HEK293 (cell line): ENCODE measurements around the gene FAM174B.

Source experiments
- CTCF ChIA-PET: fragments of 350-600 bp; formaldehyde crosslinking; extraction: SDS; loops from one replicate; lab custom pipeline; 2021; ENCODE audit warnings: antibody characterized with exemption; lab: Yijun Ruan, JAX
- POLR2A ChIA-PET: fragments of 300-600 bp; formaldehyde crosslinking; extraction: SDS; loops from one replicate; lab custom pipeline; 2020; ENCODE audit warnings: antibody characterized with exemption, inconsistent platforms; lab: Yijun Ruan, JAX
- H3K27ac ChIP-seq: fragments of 200-500 bp; sonication (Bioruptor generic); 2 replicates; pipeline ENCODE4 v1.5.1; 2014; ENCODE audit warnings: low read depth, low read length, control low read depth, inconsistent platforms; ENCODE audit errors: extremely low read depth
- H3K36me3 ChIP-seq, 2 experiments: fragments of 200-500 bp in 1 of 2; sonication (Bioruptor generic) in 1 of 2; 1 replicate in 1 of 2; 2 replicates in 1 of 2; pipeline ENCODE4 v1.5.1; 2014 to 2017; ENCODE audit warnings: inconsistent platforms in 2 of 2, low read length in 2 of 2; ENCODE audit not compliant: control insufficient read depth in 2 of 2, insufficient read depth in 1 of 2
- H3K4me1 ChIP-seq: fragments of 200-500 bp; sonication (Bioruptor generic); 2 replicates; pipeline ENCODE4 v1.5.1; 2014; ENCODE audit warnings: mild to moderate bottlenecking, low read length, inconsistent platforms; ENCODE audit not compliant: control insufficient read depth, insufficient read depth
- H3K4me3 ChIP-seq: 2 replicates; pipeline ENCODE4 v1.5.1; 2011; ENCODE audit warnings: low read depth, mild to moderate bottlenecking, control low read depth, low read length, moderate library complexity
- H3K9me3 ChIP-seq: fragments of 200-500 bp; sonication (Bioruptor generic); 2 replicates; pipeline ENCODE4 v1.5.1; 2014; ENCODE audit warnings: low read depth, low read length, inconsistent platforms; ENCODE audit not compliant: control insufficient read depth, insufficient read depth
- BCL11B ChIP-seq: fragments of 450-650 bp; formaldehyde crosslinking; IDR thresholded peaks from 2 replicates; pipeline ENCODE4 v1.5.1; 2016; ENCODE audit warnings: low read depth, missing biosample characterization, missing genetic modification characterization
- HOXA7 ChIP-seq: sonication (generic); formaldehyde crosslinking; IDR thresholded peaks from 2 replicates; pipeline ENCODE4 v1.8.1; 2022; ENCODE audit warnings: missing genetic modification reagents, borderline replicate concordance
- HOXD13 ChIP-seq: sonication (generic); formaldehyde crosslinking; IDR thresholded peaks from 2 replicates; pipeline ENCODE4 v1.8.0; 2022; ENCODE audit warnings: missing genetic modification reagents, borderline replicate concordance
- OVOL3 ChIP-seq: fragments of 450-650 bp; formaldehyde crosslinking; IDR thresholded peaks from 2 replicates; pipeline ENCODE4 v1.5.1; 2016; ENCODE audit warnings: missing biosample characterization, missing genetic modification characterization
- PRDM1 ChIP-seq: fragments of 450-650 bp; formaldehyde crosslinking; IDR thresholded peaks from 2 replicates; pipeline ENCODE4; 2016; ENCODE audit warnings: missing biosample characterization, missing genetic modification characterization
- PRDM10 ChIP-seq: fragments of 450-650 bp; formaldehyde crosslinking; IDR thresholded peaks from 2 replicates; pipeline ENCODE4 v1.5.1; 2016; ENCODE audit warnings: missing biosample characterization, missing genetic modification characterization
- SCRT2 ChIP-seq: fragments of 450-650 bp; formaldehyde crosslinking; IDR thresholded peaks from 2 replicates; pipeline ENCODE4 v1.5.1; 2016; ENCODE audit warnings: missing biosample characterization, missing genetic modification characterization
- WT1 ChIP-seq: fragments of 450-650 bp; formaldehyde crosslinking; IDR thresholded peaks from 2 replicates; pipeline ENCODE4 v1.5.1; 2016; ENCODE audit warnings: missing biosample characterization, missing genetic modification characterization
- ZNF132 ChIP-seq: fragments of 450-650 bp; formaldehyde crosslinking; IDR thresholded peaks from 2 replicates; pipeline ENCODE4 v1.5.1; 2017; ENCODE audit warnings: missing biosample characterization, missing genetic modification characterization, borderline replicate concordance
- ZNF341 ChIP-seq: fragments of 450-650 bp; formaldehyde crosslinking; IDR thresholded peaks from 2 replicates; pipeline ENCODE4; 2016; ENCODE audit warnings: low read depth, missing biosample characterization, missing genetic modification characterization
- ZNF350 ChIP-seq: fragments of 450-650 bp; formaldehyde crosslinking; IDR thresholded peaks from 2 replicates; pipeline ENCODE4 v1.5.0; 2017; ENCODE audit warnings: missing biosample characterization, mild to moderate bottlenecking, missing genetic modification characterization
- ZNF398 ChIP-seq: fragments of 450-650 bp; formaldehyde crosslinking; IDR thresholded peaks from 2 replicates; pipeline ENCODE4 v1.5.1; 2017; ENCODE audit warnings: missing biosample characterization, missing genetic modification characterization
- ZNF501 ChIP-seq: fragments of 450-650 bp; formaldehyde crosslinking; IDR thresholded peaks from 2 replicates; pipeline ENCODE4 v1.5.1; 2016; ENCODE audit warnings: missing biosample characterization, missing genetic modification characterization
- ZNF580 ChIP-seq: fragments of 450-650 bp; formaldehyde crosslinking; IDR thresholded peaks from 2 replicates; pipeline ENCODE4 v1.5.1; 2016; ENCODE audit warnings: missing biosample characterization, missing genetic modification characterization
- ZNF658 ChIP-seq: fragments of 450-650 bp; formaldehyde crosslinking; IDR thresholded peaks from 2 replicates; pipeline ENCODE4; 2016; ENCODE audit warnings: missing biosample characterization, missing genetic modification characterization
- ZNF785 ChIP-seq: fragments of 450-650 bp; formaldehyde crosslinking; IDR thresholded peaks from 2 replicates; pipeline ENCODE4 v1.5.1; 2016; ENCODE audit warnings: missing biosample characterization, missing genetic modification characterization
- ZXDB ChIP-seq: fragments of 450-650 bp; formaldehyde crosslinking; IDR thresholded peaks from 2 replicates; pipeline ENCODE4 v1.5.1; 2016; ENCODE audit warnings: missing biosample characterization, missing genetic modification characterization
- TF ChIP-seq, protein P1 (sequence below): fragments of 450-650 bp; formaldehyde crosslinking; IDR thresholded peaks from 2 replicates; pipeline ENCODE4 v1.5.1; 2016; ENCODE audit warnings: missing biosample characterization, missing genetic modification characterization

The FAM174B gene

DNA sequence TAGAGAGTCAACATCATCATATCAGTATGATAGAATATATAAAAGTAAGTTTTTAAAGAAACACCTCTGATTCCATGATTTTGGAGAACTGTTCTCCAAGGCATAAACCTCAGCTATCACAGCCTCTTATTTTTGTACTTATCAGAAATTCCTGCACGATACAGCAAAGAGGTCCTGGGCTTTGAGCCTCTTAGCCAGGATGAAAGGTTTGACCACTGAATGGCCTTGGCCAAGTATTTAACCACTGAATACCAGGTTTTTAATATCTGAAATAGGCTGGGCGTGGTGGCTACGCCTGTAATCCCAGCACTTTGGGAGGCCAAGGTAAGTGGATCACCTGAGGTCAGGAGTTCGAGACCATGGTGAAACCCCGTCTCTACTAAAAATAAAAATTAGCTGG lies 1.9 kb upstream of the FAM174B start (continued):
- no peak for TF ChIP-seq HOXD13 (CRISPR knock-in tag)
- TF ChIP-seq OVOL3 (tag by site-specific recombination) = no peak
- TF ChIP-seq ZNF785 (tag by site-specific recombination) = no peak
- no peak for TF ChIP-seq WT1

- H3K36me3 ChIP-seq = peaks cover 0 to 8% of the 10 kb centered on the region in 2 experiments; a peak in 1 of 3 replicates
- no peak for TF ChIP-seq ZNF132 (tag by site-specific recombination)
- no peak for TF ChIP-seq BCL11B (tag by site-specific recombination)
- no peak for TF ChIP-seq ZNF350 (tag by site-specific recombination)
- no peak for TF ChIP-seq HOXA7 (CRISPR knock-in tag)
- no peak for TF ChIP-seq PRDM10 (tag by site-specific recombination)
- TF ChIP-seq, protein P1, sequence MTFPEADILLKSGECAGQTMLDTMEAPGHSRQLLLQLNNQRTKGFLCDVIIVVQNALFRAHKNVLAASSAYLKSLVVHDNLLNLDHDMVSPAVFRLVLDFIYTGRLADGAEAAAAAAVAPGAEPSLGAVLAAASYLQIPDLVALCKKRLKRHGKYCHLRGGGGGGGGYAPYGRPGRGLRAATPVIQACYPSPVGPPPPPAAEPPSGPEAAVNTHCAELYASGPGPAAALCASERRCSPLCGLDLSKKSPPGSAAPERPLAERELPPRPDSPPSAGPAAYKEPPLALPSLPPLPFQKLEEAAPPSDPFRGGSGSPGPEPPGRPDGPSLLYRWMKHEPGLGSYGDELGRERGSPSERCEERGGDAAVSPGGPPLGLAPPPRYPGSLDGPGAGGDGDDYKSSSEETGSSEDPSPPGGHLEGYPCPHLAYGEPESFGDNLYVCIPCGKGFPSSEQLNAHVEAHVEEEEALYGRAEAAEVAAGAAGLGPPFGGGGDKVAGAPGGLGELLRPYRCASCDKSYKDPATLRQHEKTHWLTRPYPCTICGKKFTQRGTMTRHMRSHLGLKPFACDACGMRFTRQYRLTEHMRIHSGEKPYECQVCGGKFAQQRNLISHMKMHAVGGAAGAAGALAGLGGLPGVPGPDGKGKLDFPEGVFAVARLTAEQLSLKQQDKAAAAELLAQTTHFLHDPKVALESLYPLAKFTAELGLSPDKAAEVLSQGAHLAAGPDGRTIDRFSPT (tag by site-specific recombination) = no peak
- no peak for TF ChIP-seq WT1
- no peak for TF ChIP-seq ZNF580
- TF ChIP-seq ZNF501 (tag by site-specific recombination) = no peak
- no peak for TF ChIP-seq ZNF341 (tag by site-specific recombination)
- TF ChIP-seq ZXDB (tag by site-specific recombination) = no peak
- TF ChIP-seq ZNF398 (tag by site-specific recombination) = no peak
- no peak for TF ChIP-seq ZNF658 (tag by site-specific recombination)
- no peak for TF ChIP-seq SCRT2 (tag by site-specific recombination)
- TF ChIP-seq PRDM1 (tag by site-specific recombination) = no peak
- H3K4me1 ChIP-seq = no peaks in the 10 kb centered on the region
- ChIA-PET POLR2A (interaction anchor here (0.5 to 1.0 kb wide), 5 partner anchors 14 to 146 kb away, joined by 3 to 5 read pairs (median 3); no protein-coding TSS in a partner anchor), CTCF (interaction anchor here (0.8 to 1.1 kb wide), 3 partner anchors 11 to 141 kb away, joined by 3 read pairs; no protein-coding TSS in a partner anchor)
- H3K9me3 ChIP-seq = no peaks in the 10 kb centered on the region
- H3K4me3 ChIP-seq = no peak overlapping the region
- no peak overlapping the region for H3K27ac ChIP-seq
These were observed 514 bp upstream of the FAM174B start for GRCh38 chr15:92656089-92656488.
